ENCODE results near the gene LSAMP. TPM values are rescaled to one million over a fixed set of nuclear protein-coding genes. Genes with fewer than 3 reads are reported as not detected.

LSAMP gene
- total RNA-seq, 2 donors from 2014 or later: 1.6 to 4.7 TPM

GRCh38 chr3:116198087-116198486 is 247.2 kb downstream of the LSAMP start:
- DNase-seq (no peak), ATAC-seq (no peak)
- intact Hi-C loops (cut with DNase I): no loop called here

DNA sequence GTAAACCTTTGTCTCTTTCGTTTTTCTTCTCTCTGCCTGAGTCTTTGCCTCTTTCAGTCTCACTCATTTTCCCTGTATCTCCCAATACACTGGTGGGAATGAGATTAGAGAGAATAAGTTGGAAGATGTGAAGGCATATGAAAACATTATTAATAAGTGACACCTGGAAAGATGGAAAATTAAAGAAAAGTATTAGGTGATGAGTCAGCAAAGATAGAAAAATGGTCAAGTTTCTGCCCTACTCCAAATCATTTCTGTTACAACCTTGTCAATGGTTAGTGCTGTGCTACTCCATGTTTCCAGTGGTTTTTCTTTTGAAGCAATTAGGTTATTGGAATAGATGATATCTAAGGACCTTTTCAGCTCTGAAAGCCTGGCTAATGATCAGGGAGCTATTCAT is 252.8 kb downstream of the LSAMP start:
- intact Hi-C loops (cut with DNase I): no loop called here
- ATAC-seq: no peak
- DNase-seq: no peak

DNA sequence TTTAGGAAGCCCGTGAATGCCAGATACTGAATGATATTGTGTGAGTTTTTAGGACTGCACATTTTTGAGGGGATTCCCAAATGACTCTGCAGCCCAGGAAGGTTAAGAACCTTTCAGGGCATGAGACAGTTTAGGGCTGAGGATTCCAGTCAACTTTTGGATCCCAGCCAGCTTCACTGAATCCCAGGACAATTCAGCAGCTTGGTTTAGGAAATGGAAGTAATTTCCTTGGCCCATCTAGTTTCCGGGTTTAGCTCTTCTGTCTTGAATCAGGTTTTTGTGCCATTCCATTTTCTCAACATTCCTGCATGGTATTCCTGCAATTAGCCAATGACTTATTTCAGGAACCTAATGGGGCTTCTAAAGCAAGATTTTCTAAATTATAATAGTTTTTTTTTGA is 253.9 kb downstream of the LSAMP start:
- intact Hi-C loops (cut with DNase I): no loop called here
- DNase-seq (no peak), ATAC-seq (no peak)

DNA sequence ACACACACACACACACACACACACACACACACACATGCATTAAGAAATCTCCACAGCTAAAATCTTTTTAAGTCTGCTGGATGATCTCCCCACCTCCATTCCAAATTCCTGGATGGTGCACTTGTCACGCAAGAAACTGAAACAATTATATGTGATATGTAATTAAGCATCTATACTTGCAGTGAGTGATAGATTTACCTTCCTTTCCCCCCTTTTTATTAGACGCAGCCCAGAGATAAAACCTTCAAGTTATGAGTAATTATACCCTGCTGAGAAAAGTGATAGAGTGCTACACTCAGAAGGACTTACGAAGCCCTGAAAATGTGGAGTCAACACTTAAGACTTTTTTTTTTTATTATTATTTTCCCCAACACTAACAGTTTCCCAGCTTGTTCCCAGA is 255.2 kb downstream of the LSAMP start:
- no peak for DNase-seq
- intact Hi-C loops (cut with DNase I): no loop called here
- no peak for ATAC-seq

GRCh38 chr3:116188231-116188785 is 257.0 kb downstream of the LSAMP start:
- DNase-seq: no peak
- intact Hi-C loops (cut with DNase I): no loop called here
- ATAC-seq: no peak

GRCh38 chr3:116186049-116186448 is 259.2 kb downstream of the LSAMP start:
- intact Hi-C loops (cut with DNase I): no loop called here
- DNase-seq: no peak
- ATAC-seq: no peak

GRCh38 chr3:116181159-116181558 is 264.1 kb downstream of the LSAMP start:
- DNase-seq (no peak), ATAC-seq (no peak)
- intact Hi-C loops (cut with DNase I): no loop called here

- no peak for ATAC-seq
- DNase-seq: no peak
- intact Hi-C loops (cut with DNase I): no loop called here
Observed at GRCh38 chr3:116179091-116179490, 266.2 kb downstream of the LSAMP start.

- intact Hi-C loops (cut with DNase I): no loop called here
- ATAC-seq (no peak), DNase-seq (no peak)
Observed at GRCh38 chr3:116176974-116177555, 268.2 kb downstream of the LSAMP start.

- DNase-seq: no peak
- intact Hi-C loops (cut with DNase I): no loop called here
- no peak for ATAC-seq
Observed at GRCh38 chr3:116166121-116166520, 279.2 kb downstream of the LSAMP start.

- no peak for ATAC-seq
- no peak for DNase-seq
- intact Hi-C loops (cut with DNase I): no loop called here
Observed at GRCh38 chr3:116165641-116166040, 279.6 kb downstream of the LSAMP start.

DNA sequence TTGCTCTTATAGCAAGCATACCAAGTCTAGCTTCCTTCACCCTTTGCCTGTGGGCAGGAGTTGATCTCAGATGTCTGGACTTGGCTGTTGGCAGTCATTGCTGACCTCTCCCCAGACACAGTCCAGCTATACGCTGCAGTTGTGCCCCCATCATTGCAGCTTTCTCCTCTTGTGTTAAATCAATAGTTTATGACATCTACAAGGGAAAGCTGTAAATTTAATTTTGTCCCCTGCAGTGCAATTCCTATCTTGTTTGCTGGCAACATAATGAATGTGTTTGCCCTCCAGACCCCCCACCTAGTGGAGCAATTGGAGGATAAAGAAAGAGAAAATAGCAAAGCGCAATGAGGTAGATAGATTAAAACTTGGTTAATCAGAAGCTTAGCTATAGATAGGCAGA is 280.2 kb downstream of the LSAMP start:
- intact Hi-C loops (cut with DNase I): no loop called here
- ATAC-seq (no peak), DNase-seq (no peak)

DNA sequence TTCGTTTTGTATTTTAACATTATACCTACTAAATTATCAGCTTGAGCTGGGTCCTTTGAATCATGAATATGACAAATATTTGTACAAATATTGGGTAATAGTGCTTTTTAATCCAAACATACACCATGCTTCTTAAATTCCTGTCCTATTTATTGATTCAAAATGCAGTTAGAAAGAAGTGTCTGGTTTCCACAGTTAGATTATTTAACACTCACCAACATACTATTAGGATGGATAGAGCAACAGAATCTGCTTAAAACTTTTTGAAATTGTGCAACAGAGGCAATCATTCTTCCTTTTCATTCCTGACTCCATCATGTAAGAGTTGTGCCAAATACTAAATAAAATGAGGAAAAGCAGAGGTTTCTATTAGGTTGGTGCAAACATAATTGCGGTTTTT is 281.2 kb downstream of the LSAMP start:
- intact Hi-C loops (cut with DNase I): no loop called here
- ATAC-seq: no peak
- no peak for DNase-seq

DNA sequence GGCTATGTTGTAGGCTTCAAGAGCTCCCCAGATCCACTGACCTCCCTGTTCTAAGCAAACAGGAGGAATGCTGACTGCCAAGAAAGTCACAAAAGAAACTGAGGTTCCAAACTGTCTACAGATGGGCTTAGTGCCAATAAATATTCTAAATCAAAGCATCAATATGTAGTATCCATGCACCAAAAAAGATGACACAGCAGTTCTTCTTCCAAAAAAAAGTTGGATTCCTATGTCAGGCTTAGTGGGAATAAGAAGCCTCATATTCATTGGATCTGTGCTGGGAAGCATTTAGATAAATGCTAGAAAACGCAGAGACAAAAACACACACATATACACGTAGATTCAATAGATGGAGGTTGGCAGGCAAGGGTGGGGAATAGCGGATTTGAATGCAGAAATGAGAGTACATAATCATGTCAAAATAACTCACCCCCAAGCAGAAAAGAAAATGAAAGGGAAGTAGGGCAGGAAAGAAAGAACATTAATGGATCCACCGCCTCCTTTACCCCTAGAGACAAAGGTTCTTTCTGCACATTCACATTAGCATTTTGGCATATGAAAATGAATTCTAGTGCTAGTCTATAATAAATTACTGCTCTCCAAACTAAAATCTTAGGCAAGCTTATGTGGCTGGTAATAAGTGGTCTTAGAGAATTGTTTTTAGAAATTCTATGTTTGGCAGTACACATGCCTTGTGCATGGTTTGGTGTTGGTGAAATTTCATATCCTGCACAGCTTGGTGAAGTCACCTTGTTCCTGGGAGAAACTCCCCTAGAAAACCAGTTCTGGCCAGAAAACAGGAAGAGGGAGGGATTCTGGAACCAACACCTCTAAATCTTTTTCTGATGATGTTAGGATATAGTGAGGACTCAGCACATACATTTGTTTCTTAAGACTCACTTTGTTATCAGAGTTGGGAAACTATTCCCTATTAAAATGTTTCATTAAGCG is 283.4 kb downstream of the LSAMP start:
- ATAC-seq (no peak), DNase-seq (no peak)
- intact Hi-C loops (cut with DNase I): no loop called here

DNA sequence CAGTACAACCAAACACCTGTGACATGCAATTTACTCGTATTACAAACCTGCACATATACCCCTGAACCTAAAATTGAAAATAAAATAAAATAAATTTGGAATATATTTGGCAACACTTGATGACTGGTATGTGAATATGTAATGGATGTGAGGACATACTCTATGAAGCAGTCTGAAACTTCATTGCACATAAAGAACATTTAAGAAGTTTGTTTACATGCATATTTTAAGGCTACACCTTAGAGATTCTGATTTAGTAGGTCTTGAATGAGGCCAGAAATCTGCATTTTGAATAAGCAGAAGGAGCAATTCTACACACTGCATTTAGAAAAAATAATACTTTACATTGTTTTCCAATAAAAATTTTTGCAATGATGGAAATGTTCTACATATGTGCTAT is 284.7 kb downstream of the LSAMP start:
- intact Hi-C loops (cut with DNase I): no loop called here
- no peak for ATAC-seq
- no peak for DNase-seq

GRCh38 chr3:116155841-116156240 is 289.4 kb downstream of the LSAMP start:
- DNase-seq (no peak), ATAC-seq (no peak)
- intact Hi-C loops (cut with DNase I): no loop called here

GRCh38 chr3:116154389-116154788 is 290.9 kb downstream of the LSAMP start:
- no peak for ATAC-seq
- intact Hi-C loops (cut with DNase I): no loop called here
- no peak for DNase-seq

GRCh38 chr3:116153174-116153573 is 292.1 kb downstream of the LSAMP start:
- ATAC-seq: no peak
- intact Hi-C loops (cut with DNase I): no loop called here
- no peak for DNase-seq

GRCh38 chr3:116150655-116151167 is 294.6 kb downstream of the LSAMP start:
- no peak for ATAC-seq
- DNase-seq: no peak
- intact Hi-C loops (cut with DNase I): no loop called here
